ENCODE measurements around the gene OPTC. TPM values are rescaled to one million over a fixed set of nuclear protein-coding genes. Genes with fewer than 3 reads are reported as not detected.

The OPTC gene
- total RNA-seq, 8 experiments from 2014 or later = 0.19 TPM; not detected in 7

DNA sequence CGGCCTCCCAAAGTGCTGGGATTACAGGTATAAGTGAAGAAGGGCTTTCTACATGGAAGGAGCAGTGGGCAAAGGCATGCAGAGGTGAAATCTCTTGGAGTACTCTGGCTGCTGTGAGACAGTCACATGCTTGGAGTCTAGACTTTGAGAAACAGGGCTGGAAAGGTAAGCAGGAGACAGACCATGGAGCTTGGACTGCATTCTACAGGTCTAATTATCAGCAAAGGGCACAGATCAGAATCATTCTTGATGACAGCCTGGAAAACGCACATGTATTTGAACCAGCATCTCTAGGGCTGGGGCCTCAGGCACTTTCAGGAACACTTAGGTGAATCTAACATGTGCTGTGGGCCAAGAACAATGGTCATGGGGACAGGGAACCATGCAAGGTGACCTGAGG lies 25.6 kb upstream of the OPTC start:
- in situ Hi-C loops (cut with MboI; ENCODE audit: low pct_unique_long_range_greater_than_20kb in 2 of 9, low sequenced_read_pairs in 9 of 9, unreplicated experiment in 9 of 9) = no loop called here
- H3K27ac ChIP-seq = no peak overlapping the region
- peaks cover 22 to 38% of the 10 kb centered on the region in 2 donors for H3K4me1 ChIP-seq (replicated peaks in 1 of 2)
- no peak overlapping the region for H3K4me3 ChIP-seq
- no peak for ATAC-seq (replicated peaks in 6 of 8)
- 86 to 100% (median 100%) methylated on average over 1 to 2 of the region's 2 CpGs; no CpG with 5 or more reads in 4 of the 10 experiments for WGBS, 10 experiments

DNA sequence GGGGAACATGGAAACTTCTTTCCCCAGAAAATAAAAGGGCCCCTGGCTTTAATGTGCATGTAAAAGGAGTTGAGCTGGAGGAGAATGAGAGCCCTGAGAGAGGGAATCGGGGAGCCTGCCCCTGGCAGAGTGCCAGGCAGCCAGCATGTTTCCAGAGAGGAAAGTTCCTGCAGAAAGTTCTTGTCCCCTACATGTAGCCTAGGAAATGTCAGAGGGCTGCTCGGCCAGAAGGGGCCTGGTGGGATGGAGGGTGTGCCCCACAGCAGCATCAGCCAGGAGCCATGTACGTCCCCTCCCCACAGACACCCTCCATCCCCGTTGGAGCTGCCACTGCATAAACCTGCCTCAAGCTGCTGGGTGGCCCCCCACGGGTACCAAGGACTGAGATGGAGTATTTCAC lies 23.7 kb upstream of the OPTC start:
- 10 to 73% (median 57%) methylated on average over 1 to 4 of the region's 5 CpGs; no CpG with 5 or more reads in 4 of the 10 experiments for WGBS, 10 experiments
- Histone ChIP-seq H3K4me1 (replicated peaks in 1 of 2) (peaks cover 14 to 29% of the 10 kb centered on the region in 2 donors), H3K4me3 (no peak overlapping the region), H3K27ac (no peak overlapping the region)
- in situ Hi-C loops (cut with MboI; ENCODE audit: low pct_unique_long_range_greater_than_20kb in 2 of 9, low sequenced_read_pairs in 9 of 9, unreplicated experiment in 9 of 9) = no loop called here
- ATAC-seq (replicated peaks in 6 of 8) = no peak

DNA sequence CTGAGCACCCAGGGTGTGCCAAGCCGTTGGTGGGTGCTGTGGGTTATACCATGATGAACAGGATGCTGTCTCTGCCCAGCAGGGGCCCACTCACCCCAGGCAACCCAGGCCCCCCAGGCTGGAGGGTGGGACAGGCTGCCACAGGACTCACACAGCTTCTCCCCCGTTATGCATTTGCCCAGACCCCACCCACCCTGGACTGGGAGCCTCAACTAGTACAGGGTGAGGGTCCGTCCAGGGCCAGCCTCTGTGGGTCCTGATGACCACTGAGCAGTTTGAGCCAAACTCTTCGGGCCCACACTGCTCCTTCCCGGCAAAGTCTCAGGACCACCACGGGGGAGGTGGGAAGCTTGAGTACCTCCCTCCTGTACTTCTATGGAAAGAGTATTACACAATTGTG lies 22.1 kb upstream of the OPTC start:
- ATAC-seq (replicated peaks in 6 of 8) = no peak
- no peak overlapping the region for H3K4me3 ChIP-seq
- in situ Hi-C loops (cut with MboI; ENCODE audit: low pct_unique_long_range_greater_than_20kb in 2 of 9, low sequenced_read_pairs in 9 of 9, unreplicated experiment in 9 of 9) = no loop called here
- H3K27ac ChIP-seq = no peak overlapping the region
- H3K4me1 ChIP-seq (replicated peaks in 1 of 2) = peaks cover 7 to 21% of the 10 kb centered on the region in 2 donors
- WGBS, 10 experiments = 20 to 83% (median 56%) methylated on average over 1 to 4 of the region's 6 CpGs; no CpG with 5 or more reads in 5 of the 10 experiments

DNA sequence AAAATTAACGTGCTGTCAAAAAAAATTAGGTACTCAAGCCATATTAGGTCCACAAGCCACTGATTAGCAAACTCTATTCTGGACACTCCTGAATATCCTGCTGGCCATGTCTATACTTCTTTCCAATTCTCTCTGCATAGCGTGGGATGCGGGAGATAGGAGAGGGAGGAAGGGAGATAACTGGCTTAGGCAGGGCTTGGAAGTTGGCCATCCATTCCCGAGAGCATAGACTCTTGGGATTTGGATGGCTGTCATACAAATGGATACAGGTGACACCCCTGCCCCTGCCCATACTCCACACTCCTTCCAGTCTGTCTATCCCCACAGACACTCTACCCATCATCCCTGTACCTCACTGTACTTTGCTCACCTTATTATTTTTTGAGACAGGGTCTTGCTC lies 20.7 kb upstream of the OPTC start:
- no peak for ATAC-seq (replicated peaks in 6 of 8)
- H3K27ac ChIP-seq = no peak overlapping the region
- no peak overlapping the region for H3K4me3 ChIP-seq
- H3K4me1 ChIP-seq (replicated peaks in 1 of 2) = peaks cover 7 to 21% of the 10 kb centered on the region in 2 donors
- in situ Hi-C loops (cut with MboI; ENCODE audit: low pct_unique_long_range_greater_than_20kb in 2 of 9, low sequenced_read_pairs in 9 of 9, unreplicated experiment in 9 of 9) = no loop called here
- 80 to 100% (median 88%) methylated on average over 1 to 4 of the region's 4 CpGs; no CpG with 5 or more reads in 1 of the 10 experiments for WGBS, 10 experiments

DNA sequence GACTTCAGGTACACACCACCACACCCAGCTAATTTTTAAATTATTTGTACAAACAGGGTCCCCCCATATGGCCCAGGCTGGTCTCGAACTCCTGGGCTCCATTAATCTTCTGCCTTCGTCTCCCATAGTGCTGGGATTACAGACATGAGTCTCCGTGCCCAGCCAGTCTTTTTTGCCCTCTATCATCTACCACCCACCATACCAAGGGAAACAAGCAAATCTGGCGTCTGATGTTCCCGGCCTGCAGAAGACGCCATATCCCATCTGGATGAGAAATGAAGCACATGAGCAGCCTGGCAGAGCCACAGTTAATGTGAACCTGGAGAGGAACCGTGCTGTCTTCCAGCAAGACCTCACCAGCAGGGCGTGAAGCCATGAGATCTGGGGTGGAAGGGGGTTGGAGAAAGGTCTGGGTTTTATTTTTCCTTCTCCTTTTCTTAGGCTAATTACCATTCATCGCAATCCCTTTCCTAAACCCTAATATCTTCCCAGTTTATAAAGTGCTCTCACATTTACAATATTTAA lies 20.1 kb upstream of the OPTC start:
- ATAC-seq (replicated peaks in 6 of 8) = no peak
- no peak overlapping the region for H3K27ac ChIP-seq
- no peak overlapping the region for H3K4me3 ChIP-seq
- peaks cover 7 to 21% of the 10 kb centered on the region in 2 donors for H3K4me1 ChIP-seq (replicated peaks in 1 of 2)
- 62 to 97% (median 87%) methylated on average over 2 to 9 of the region's 9 CpGs; no CpG with 5 or more reads in 2 of the 10 experiments for WGBS, 10 experiments
- in situ Hi-C loops (cut with MboI; ENCODE audit: low pct_unique_long_range_greater_than_20kb in 2 of 9, low sequenced_read_pairs in 9 of 9, unreplicated experiment in 9 of 9) = no loop called here

DNA sequence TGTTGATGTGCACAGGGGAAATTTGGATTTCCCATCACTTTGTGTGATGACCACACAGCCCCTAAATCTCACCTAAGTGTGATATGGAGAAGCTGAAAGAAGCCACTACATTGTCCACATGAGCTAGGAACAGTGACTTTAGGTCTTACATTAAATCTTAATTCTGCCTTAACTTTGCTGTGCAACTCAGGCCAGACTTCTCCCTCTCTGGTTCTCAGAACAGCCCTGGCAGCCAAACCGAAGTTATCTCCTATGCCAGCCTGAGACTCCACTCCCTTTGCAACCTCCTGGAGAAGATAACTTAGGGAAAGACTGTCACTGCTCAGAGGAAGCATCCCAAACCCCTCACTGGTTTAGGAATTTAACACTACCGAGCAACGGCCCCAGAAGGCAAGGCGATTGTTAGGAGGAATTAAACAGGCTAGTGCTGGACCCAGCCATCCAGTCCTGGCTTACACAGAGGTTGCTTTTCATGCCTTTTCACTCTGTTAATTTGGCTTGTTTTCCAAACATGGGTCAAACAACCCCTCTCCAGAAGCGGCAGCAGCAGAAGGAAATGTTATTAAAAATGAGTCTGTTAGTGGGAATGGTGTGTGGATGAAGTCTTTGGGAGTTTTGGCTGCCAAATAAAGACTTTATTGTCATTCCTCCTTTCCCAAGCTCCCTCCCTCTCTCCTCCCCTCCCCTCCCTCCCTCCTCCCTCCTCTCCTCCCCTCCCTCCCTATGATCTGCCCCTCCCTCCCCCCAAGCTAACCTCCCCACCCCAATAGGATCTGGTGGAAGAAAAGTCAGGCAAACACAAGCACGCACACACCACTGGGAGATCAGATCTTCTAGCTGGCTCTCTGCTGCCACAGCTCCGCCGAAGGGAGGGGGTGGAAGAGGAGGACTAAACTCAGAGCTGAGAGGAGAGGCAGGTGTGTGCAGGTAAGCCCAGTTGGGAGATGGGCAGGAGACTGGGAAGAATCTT lies 18.7 kb upstream of the OPTC start, which contains the start of gene PRELP:
Gene PRELP (plus strand): TSS at position 795 of the 970 bp plus-strand sequence. CDS start 7,379 bp downstream, outside the sequence.
- in situ Hi-C loops (cut with MboI; ENCODE audit: low pct_unique_long_range_greater_than_20kb in 2 of 9, low sequenced_read_pairs in 9 of 9, unreplicated experiment in 9 of 9) = loop anchor here in 5 of 9 experiments (25.0 kb wide), 3 partner anchors 113 to 662 kb away; partner anchors contain the start of gene FMOD (in 1 of the 5)
- no peak within 1 kb of the TSS for H3K4me3 ChIP-seq
- ATAC-seq (replicated peaks in 6 of 8) = peak; percentile 45 to 75 (median 52)

DNA sequence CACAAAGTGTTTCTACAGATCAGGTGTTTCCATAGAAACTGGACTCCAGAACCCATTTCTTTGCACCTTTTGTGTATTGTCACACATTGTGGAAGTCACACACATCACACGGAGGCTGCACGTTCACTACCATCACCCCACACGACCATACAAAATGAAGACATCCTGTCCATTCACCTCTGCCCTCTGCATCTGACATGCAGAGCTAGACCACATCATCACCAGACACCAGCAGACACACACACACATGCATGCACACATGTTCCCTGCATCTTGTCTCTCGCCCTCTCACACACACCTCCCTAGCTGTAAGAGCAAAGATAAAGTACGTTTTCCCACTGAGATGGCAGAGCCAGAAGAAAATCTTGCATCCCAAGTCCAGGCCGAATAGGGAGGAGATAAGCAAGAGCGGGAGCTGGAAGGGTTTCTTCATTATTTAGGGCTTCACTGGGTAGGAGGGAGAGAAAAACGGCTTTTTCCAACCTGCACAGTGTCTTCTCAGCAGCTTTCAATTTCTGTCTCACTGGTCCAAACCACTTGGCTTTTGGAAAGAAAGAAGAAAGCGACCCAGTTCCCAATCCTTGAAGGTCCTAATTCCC lies 17.6 kb upstream of the OPTC start:
- in situ Hi-C loops (cut with MboI; ENCODE audit: low pct_unique_long_range_greater_than_20kb in 2 of 9, low sequenced_read_pairs in 9 of 9, unreplicated experiment in 9 of 9) = loop anchor here in 5 of 9 experiments (25.0 kb wide), 3 partner anchors 114 to 661 kb away; partner anchors contain the start of gene FMOD (in 1 of the 5)
- 0 to 100% (median 58%) methylated on average over 1 to 9 of the region's 9 CpGs for WGBS, 10 experiments
- peaks cover 7 to 24% of the 10 kb centered on the region in 2 donors for H3K4me1 ChIP-seq (replicated peaks in 1 of 2)
- no peak overlapping the region for H3K4me3 ChIP-seq
- ATAC-seq (replicated peaks in 6 of 8) = peak in 4 of 8 experiments; percentile 21 to 24 (median 22)
- no peak overlapping the region for H3K27ac ChIP-seq

More for the DNA sequence above, 18.7 kb upstream of the OPTC start, which contains the start of gene PRELP:
- Histone ChIP-seq H3K4me1 (replicated peaks in 1 of 2) (peaks cover 7 to 17% of the 10 kb centered on the region in 2 donors), H3K27ac (no peak within 1 kb of the TSS)
- 0 to 57% (median 13%) methylated on average over 1 to 5 of the region's 8 CpGs; no CpG with 5 or more reads in 1 of the 10 experiments for WGBS, 10 experiments

DNA sequence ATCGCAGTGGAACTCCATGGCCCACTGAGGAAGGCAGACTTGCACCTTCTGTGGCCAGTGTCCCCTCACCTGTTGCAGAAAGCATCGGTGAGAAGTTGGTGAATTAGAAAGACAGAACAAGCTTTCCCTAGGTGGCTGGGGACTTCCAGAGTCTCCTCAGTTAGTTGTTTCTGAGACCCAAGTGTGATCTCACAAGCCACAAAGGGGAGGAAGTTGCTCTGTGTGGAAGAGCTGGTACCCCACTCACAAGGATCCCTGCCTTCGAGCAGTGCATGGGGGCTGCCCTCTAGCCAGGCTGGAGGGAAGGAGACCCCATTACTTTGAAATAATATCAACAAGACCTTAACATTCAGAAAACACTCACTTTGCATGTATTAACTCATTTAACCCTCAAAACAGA lies 16.2 kb upstream of the OPTC start:
- in situ Hi-C loops (cut with MboI; ENCODE audit: low pct_unique_long_range_greater_than_20kb in 2 of 9, low sequenced_read_pairs in 9 of 9, unreplicated experiment in 9 of 9) = loop anchor here in 5 of 9 experiments (25.0 kb wide), 3 partner anchors 115 to 660 kb away; partner anchors contain the start of gene FMOD (in 1 of the 5)

DNA sequence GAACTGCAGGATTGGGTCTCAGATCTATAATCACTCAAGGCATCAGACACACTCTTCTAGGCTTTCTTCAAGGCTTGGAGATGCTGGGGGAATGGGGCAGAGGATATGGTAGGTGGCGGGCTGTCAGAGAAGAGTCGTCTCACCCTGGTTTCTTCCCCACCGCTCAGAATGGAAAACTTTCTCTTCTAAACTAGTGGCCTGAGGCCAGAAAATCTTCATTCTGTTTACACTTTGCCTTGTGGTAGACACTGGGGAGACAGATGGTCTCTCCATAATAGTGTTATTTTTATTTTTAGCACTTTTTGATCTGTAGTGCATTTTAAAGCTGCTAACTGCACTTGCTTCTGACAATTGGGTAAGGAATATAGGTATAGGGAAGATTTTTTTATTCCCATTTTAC lies 15.7 kb upstream of the OPTC start:
- in situ Hi-C loops (cut with MboI; ENCODE audit: low pct_unique_long_range_greater_than_20kb in 2 of 9, low sequenced_read_pairs in 9 of 9, unreplicated experiment in 9 of 9) = loop anchor here in 5 of 9 experiments (25.0 kb wide), 3 partner anchors 116 to 659 kb away; partner anchors contain the start of gene FMOD (in 1 of the 5)
- Histone ChIP-seq H3K4me3 (no peak overlapping the region), H3K4me1 (replicated peaks in 1 of 2) (peaks cover 7 to 19% of the 10 kb centered on the region in 2 donors), H3K27ac (no peak overlapping the region)
- whole genome bisulfite sequencing, 10 experiments = 70 to 96% (median 80%) methylated on average over 2 to 3 of the region's 3 CpGs; no CpG with 5 or more reads in 5 of the 10 experiments
- ATAC-seq (replicated peaks in 6 of 8) = no peak

More for the DNA sequence above, 16.2 kb upstream of the OPTC start:
- WGBS, 10 experiments = 48 to 100% (median 100%) methylated on average over 1 to 3 of the region's 3 CpGs; no CpG with 5 or more reads in 3 of the 10 experiments
- ATAC-seq (replicated peaks in 6 of 8) = no peak
- Histone ChIP-seq H3K4me3 (no peak overlapping the region), H3K27ac (no peak overlapping the region), H3K4me1 (replicated peaks in 1 of 2) (peaks cover 7 to 19% of the 10 kb centered on the region in 2 donors)

DNA sequence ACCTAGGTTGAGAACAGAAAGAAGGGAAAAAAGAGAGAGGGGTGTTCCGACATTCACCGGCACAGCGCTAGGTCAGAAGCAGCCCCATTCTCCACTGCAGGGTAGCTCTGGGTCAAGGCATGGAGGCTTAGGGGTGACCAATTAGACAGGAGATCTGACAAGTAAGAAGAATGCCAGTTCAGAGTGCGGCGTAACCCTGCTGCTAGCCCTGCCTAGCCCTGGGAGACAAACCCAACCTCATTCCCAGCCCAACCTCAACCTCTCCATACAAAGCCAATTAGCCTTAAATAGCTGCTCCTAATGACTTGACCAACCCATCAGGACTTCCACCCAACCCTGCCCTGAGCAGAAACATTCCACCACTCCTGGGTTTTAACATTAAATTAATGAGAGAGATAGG lies 15.0 kb upstream of the OPTC start:
- Histone ChIP-seq H3K4me1 (replicated peaks in 1 of 2) (peaks cover 7 to 19% of the 10 kb centered on the region in 2 donors), H3K27ac (no peak overlapping the region), H3K4me3 (no peak overlapping the region)
- 44 to 92% (median 83%) methylated on average over 2 to 5 of the region's 5 CpGs; no CpG with 5 or more reads in 3 of the 10 experiments for WGBS, 10 experiments
- no peak for ATAC-seq (replicated peaks in 6 of 8)
- in situ Hi-C loops (cut with MboI; ENCODE audit: low pct_unique_long_range_greater_than_20kb in 2 of 9, low sequenced_read_pairs in 9 of 9, unreplicated experiment in 9 of 9) = loop anchor here in 5 of 9 experiments (25.0 kb wide), 3 partner anchors 117 to 658 kb away; partner anchors contain the start of gene FMOD (in 1 of the 5)

DNA sequence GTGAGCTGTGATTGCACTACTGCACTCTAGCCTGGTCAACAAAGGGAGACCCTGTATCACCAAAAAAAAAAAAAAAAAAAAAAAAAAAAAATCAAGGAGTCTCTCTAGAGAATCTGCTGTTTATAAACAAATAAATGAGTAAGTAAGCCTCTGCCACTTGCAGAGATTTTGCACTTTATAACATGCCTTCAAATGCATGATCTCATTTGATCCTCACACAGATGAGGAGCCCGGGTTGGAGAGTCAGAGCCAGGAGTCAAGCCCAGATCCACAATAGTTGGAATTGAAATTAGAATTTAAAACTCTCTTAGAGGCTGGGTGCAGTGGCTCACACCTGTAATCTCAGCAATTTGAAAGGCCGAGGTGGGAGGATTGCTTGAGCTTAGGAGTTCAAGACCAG lies 14.3 kb upstream of the OPTC start:
- 14 to 100% (median 89%) methylated on average over 1 to 2 of the region's 2 CpGs; no CpG with 5 or more reads in 2 of the 10 experiments for WGBS, 10 experiments
- no peak overlapping the region for H3K4me3 ChIP-seq
- in situ Hi-C loops (cut with MboI; ENCODE audit: low pct_unique_long_range_greater_than_20kb in 2 of 9, low sequenced_read_pairs in 9 of 9, unreplicated experiment in 9 of 9) = loop anchor here in 8 of 9 experiments (10.0 to 25.0 kb wide), 4 partner anchors 117 to 658 kb away; partner anchors contain the start of gene FMOD (in 1 of the 8)
- no peak for ATAC-seq (replicated peaks in 6 of 8)
- peaks cover 7 to 19% of the 10 kb centered on the region in 2 donors for H3K4me1 ChIP-seq (replicated peaks in 1 of 2)
- H3K27ac ChIP-seq = no peak overlapping the region

DNA sequence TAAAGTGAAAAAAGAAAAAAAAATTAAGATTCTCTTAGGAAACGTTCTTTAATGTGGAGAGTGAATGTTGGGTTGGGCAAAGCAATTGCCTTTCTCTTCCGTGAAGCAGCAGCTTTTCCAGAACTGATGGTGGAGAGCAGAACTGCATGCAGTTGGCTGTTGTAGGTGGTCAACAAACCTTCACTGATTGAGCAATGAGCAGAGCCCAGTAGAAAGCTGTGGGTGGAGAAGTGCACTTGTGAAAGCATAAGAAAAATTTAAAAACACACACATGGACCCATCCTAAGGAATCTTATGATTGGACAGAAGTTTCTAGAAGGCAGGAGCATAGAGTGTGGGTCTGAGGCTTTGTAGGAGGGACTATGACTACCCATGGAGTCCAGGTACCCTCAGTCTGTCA lies 13.9 kb upstream of the OPTC start:
- WGBS, 10 experiments = 0 to 77% (median 54%) methylated on average over 1 to 2 of the region's 2 CpGs; no CpG with 5 or more reads in 2 of the 10 experiments
- Histone ChIP-seq H3K4me1 (replicated peaks in 1 of 2) (peaks cover 6 to 17% of the 10 kb centered on the region in 2 donors), H3K4me3 (no peak overlapping the region), H3K27ac (no peak overlapping the region)
- in situ Hi-C loops (cut with MboI; ENCODE audit: low pct_unique_long_range_greater_than_20kb in 2 of 9, low sequenced_read_pairs in 9 of 9, unreplicated experiment in 9 of 9) = loop anchor here in 8 of 9 experiments (10.0 to 25.0 kb wide), 4 partner anchors 118 to 657 kb away; partner anchors contain the start of gene FMOD (in 1 of the 8)
- peak in 3 of 8 experiments; percentile 18 to 42 (median 21) for ATAC-seq (replicated peaks in 6 of 8)

Measured in motor neuron (in vitro differentiated cells).